Astrocyte of the spinal cord (primary cell): ENCODE results near the gene SPOCK1.

Experiments
- DNase-seq: peaks from one replicate; pipeline ENCODE4 v3.0.0; 2011; ENCODE audit warnings: low read depth, low spot score
- H3K4me3 ChIP-seq: 2 replicates; pipeline ENCODE4 v1.5.1; 2011; ENCODE audit warnings: low read depth, mild to moderate bottlenecking, low read length, moderate library complexity
- in situ Hi-C: cut with HindIII; loops from 2 replicates; pipeline ENCODE4 v1.10.0; 2017; ENCODE audit warnings: low sequenced_read_pairs
- TF ChIP-seq, protein P1 (sequence below): IDR thresholded peaks from 2 replicates; pipeline ENCODE4 v1.5.1; 2012; ENCODE audit warnings: low read depth, mild to moderate bottlenecking, low read length, inconsistent platforms

The SPOCK1 gene

DNA sequence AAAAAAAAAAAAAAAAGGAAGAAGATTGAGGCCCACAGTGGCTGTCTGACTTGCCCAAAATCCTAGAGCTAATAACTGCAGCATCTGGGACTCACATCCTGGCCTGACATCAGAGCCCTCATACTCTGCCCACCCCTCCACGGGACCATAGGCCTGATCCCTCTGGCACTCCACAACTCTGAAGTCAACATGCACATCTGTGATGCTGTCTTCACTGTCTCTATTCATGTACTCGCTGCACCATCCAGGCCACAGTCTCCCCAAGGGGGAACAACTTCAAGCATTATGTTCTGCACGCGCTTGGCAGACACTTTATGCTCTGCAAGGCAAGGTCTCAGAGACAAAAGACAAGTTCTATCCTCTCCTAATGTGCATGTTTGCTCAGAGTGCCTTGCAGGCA, 158.2 kb downstream of the SPOCK1 start:
- TF ChIP-seq, protein P1, sequence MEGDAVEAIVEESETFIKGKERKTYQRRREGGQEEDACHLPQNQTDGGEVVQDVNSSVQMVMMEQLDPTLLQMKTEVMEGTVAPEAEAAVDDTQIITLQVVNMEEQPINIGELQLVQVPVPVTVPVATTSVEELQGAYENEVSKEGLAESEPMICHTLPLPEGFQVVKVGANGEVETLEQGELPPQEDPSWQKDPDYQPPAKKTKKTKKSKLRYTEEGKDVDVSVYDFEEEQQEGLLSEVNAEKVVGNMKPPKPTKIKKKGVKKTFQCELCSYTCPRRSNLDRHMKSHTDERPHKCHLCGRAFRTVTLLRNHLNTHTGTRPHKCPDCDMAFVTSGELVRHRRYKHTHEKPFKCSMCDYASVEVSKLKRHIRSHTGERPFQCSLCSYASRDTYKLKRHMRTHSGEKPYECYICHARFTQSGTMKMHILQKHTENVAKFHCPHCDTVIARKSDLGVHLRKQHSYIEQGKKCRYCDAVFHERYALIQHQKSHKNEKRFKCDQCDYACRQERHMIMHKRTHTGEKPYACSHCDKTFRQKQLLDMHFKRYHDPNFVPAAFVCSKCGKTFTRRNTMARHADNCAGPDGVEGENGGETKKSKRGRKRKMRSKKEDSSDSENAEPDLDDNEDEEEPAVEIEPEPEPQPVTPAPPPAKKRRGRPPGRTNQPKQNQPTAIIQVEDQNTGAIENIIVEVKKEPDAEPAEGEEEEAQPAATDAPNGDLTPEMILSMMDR: no peak
- no peak overlapping the region for H3K4me3 ChIP-seq
- no peak for DNase-seq
- in situ Hi-C loops: no loop called here

DNA sequence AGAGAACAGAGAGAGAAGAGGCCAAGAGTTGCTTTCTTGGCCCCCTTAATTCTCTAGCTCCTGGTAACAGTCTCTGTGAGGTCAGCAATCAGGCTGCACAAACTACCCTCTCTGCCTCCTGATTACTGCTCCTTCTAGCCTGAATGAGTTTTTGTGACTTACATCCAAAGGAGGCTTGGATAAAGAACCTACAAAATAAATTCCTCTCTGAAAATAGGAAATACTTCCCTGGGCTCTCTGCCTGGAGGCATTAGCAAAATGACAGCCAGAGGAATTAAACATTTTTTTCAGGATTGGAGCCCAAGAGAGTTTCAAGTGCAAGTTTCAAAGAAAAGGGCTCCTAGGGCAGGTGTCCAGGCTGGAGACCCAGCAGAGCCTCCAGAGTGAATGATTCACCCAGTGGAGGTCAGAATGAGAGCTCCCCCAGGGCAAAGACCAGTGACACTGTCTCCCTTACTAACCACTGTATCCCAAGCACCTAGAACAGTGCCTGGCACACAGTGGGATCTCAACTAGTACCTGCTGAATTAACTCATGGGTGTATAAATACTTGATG, 162.5 kb downstream of the SPOCK1 start:
- in situ Hi-C loops: no loop called here
- no peak overlapping the region for H3K4me3 ChIP-seq
- no peak for DNase-seq
- TF ChIP-seq, protein P1: no peak

DNA sequence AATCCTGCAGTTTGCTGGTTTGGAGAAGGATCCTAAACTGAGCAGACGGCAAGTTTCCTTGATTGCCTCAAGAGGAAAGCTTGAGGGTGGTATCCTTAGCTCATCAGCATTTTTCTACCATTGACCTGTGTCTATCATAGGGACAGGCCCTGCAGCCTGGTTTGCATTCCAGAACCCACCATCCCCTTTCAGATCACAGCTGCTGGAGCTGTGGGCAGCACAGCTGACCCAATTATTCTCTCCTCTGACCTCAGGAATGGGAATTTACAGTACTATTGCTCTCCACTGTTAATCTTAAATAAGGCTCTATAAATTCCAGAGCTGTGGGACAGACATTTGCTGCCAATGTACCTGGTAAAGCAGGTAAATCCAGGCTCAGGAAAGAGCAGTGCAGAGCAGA, 163.0 kb downstream of the SPOCK1 start:
- in situ Hi-C loops: no loop called here
- no peak for DNase-seq
- H3K4me3 ChIP-seq: no peak overlapping the region
- TF ChIP-seq, protein P1: no peak

DNA sequence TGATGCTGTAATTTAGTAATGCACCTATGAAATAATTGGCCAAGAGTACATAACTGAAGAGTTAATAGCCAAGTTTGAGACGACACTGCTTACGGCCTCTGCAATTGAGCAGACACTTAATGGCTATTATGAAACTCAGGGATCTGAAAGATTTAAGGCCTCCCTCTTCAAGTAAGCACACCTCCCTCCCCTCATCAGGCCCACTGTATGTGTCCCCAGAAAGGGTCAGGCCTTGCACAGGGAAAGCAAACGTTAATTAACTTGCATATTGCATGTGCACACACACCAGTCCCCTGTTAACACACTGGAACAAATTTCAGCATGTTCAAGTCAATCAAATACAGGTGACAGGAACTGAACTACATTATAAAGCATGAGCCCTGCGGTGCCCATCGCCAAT, 163.6 kb downstream of the SPOCK1 start:
- TF ChIP-seq, protein P1: no peak
- no peak overlapping the region for H3K4me3 ChIP-seq
- in situ Hi-C loops: no loop called here
- DNase-seq: no peak

DNA sequence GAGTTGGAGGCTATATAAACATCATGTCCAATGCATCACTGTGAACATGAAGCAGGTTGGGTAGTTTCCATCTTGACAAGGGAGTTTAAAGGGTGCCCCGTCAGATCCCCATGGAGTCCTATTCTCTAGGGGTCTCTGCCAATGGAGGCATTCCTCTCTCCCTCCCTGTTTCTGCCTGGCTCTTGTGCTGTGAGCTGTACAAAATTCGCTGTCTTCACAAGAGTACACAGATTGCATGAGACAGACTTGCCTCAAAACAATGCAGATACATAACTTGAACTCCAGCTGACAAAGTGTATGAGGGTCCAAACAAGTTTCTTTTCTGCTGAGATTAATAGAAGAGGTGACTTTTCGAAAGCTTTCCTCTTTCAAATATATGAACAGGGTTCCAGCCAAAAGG, 165.2 kb downstream of the SPOCK1 start:
- DNase-seq: no peak
- TF ChIP-seq, protein P1: no peak
- in situ Hi-C loops: no loop called here
- H3K4me3 ChIP-seq: no peak overlapping the region

DNA sequence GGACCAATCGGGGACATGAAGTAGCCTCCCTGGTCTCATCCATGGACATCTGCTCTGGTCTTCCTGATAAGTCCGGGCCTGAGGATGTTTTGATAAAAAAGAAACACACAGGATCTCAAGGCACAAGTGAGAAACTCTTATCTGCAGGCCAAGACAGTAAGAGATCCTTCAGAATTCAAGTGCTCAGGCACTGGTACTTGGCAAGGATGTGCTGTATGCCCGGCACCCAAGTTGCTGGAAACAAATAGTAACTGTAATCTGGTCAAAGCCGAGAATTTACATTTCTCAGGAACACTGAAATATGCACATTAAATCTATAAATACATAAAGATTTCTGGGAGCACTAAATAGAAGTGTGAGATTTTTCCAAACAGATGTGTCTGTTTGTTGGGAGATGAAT, 165.7 kb downstream of the SPOCK1 start:
- no peak for DNase-seq
- in situ Hi-C loops: no loop called here
- no peak overlapping the region for H3K4me3 ChIP-seq
- TF ChIP-seq, protein P1: no peak

DNA sequence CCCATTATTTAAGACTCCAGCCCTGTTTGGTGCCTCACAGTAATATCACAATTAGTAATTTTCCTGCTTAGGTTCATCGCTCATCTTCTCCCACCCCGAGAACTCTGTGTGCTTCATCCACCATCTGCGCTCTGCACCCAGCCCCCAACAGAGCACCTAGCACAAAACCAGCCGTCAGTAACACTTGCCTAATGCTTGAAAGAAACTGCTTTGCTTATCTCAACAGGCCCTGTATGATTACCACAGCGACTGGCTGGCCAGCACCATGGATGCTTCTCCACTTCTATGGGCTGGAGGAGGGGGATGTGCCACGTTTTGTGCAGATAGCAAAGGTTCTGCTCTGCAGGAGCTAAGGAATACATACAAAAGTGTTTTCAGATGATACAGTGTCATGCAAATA, 166.8 kb downstream of the SPOCK1 start:
- no peak for DNase-seq
- no peak overlapping the region for H3K4me3 ChIP-seq
- in situ Hi-C loops: no loop called here
- TF ChIP-seq, protein P1: no peak
